Suprapubic skin (tissue), 4 donors: Measurements from ENCODE around the gene PRELP. TPM values are rescaled to one million over a fixed set of nuclear protein-coding genes. Genes with fewer than 3 reads are reported as not detected.
A peak's percentile ranks its signal among the peaks of the same experiment; 100 is the strongest.

Experiments used
- DNase-seq, 2 donors: peaks; one replicate each; pipeline ENCODE4 v3.0.0-alpha.2; 2019; ENCODE audit warnings: low spot score in 2 of 2
- H3K27ac ChIP-seq: fragments of 200-600 bp; sonication (generic); one replicate; pipeline ENCODE4 v1.5.1; 2019
- H3K27me3 ChIP-seq: fragments of 200-600 bp; sonication (generic); one replicate; pipeline ENCODE4 v1.5.1; 2019
- H3K36me3 ChIP-seq: fragments of 200-600 bp; sonication (generic); one replicate; pipeline ENCODE4 v1.5.1; 2019
- H3K4me1 ChIP-seq: fragments of 200-600 bp; sonication (generic); one replicate; pipeline ENCODE4 v1.5.1; 2019
- H3K4me3 ChIP-seq: fragments of 200-600 bp; sonication (generic); one replicate; pipeline ENCODE4 v1.5.1; 2019; ENCODE audit warnings: mild to moderate bottlenecking
- H3K9me3 ChIP-seq: fragments of 200-600 bp; sonication (generic); one replicate; pipeline ENCODE4 v1.5.1; 2019
- CTCF ChIP-seq, 2 donors: fragments of 200-600 bp in 1 of 2; fragments of 450-650 bp in 1 of 2; sonication (generic) in 1 of 2; IDR thresholded peaks; one replicate each; pipeline ENCODE4 v1.5.1; 2016 to 2019; ENCODE audit warnings: antibody characterized with exemption in 2 of 2, mild to moderate bottlenecking in 1 of 2, moderate library complexity in 1 of 2
- EP300 ChIP-seq: sonication (generic); formaldehyde crosslinking; IDR thresholded peaks from one replicate; pipeline ENCODE4 v1.6.1; 2017; ENCODE audit warnings: antibody characterized with exemption
- POLR2A ChIP-seq, 2 donors: fragments of 450-650 bp; IDR thresholded peaks; one replicate each; pipeline ENCODE4 v1.6.1; 2017; ENCODE audit warnings: antibody characterized with exemption in 2 of 2, mild to moderate bottlenecking in 2 of 2, moderate library complexity in 2 of 2
- POLR2AphosphoS5 ChIP-seq, 3 donors: sonication (generic); formaldehyde crosslinking; IDR thresholded peaks; one replicate each; pipeline ENCODE4 v1.6.1; 2017; ENCODE audit warnings: antibody characterized with exemption in 3 of 3
- WGBS: methylation state at CpG from one replicate; pipeline ENCODE4 v1.1.5; 2018; 5-methylcytosine and 5-hydroxymethylcytosine counted together
- total RNA-seq, 4 donors: library from RNA; depleted of rRNA; stranded (reverse); fragments of >200 nt; gene quantifications; one replicate each; pipeline ENCODE4 v1.1.0, GENCODE V29; 2016

PRELP gene
- total RNA-seq, 4 donors from 2014 or later = 6.4 to 34.7 (median 18.0) TPM

DNA sequence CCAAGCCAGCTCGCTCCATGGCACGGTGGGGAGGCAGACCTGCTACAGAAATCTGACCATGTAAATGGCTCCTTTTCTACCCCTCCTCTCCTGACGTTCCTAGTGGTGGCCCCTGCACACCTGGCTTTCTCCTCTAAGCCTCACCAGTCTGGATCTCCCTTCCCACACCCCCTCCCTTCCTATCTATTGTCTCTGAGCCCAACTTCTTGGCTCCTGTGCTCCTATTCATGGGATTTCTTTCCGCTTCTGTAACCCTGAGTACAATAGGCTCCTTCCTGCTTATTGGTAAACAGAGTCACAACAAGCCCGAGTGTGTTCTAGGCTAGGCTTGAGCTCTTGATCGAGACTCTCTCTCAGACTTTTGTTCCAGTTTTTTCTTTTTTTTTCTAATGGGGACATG, 35.9 kb downstream of the PRELP start:
- TF ChIP-seq EP300 = no peak
- no peak for TF ChIP-seq POLR2A (IDR thresholded peaks at IDR 0.05)
- Histone ChIP-seq H3K9me3 (no peaks in the 10 kb centered on the region), H3K4me3 (no peak overlapping the region), H3K27ac (no peak overlapping the region), H3K4me1 (peaks cover 55% of the 10 kb centered on the region), H3K36me3 (no peaks in the 10 kb centered on the region), H3K27me3 (no peaks in the 10 kb centered on the region)
- DNase-seq = no peak
- 76% methylated on average over 6 of the region's 6 CpGs for WGBS

- Histone ChIP-seq H3K27ac (peak overlapping the region; percentile 79), H3K4me1 (peaks cover 54% of the 10 kb centered on the region), H3K4me3 (no peak overlapping the region), H3K36me3 (no peaks in the 10 kb centered on the region), H3K9me3 (no peaks in the 10 kb centered on the region), H3K27me3 (no peaks in the 10 kb centered on the region)
- TF ChIP-seq POLR2A (IDR thresholded peaks at IDR 0.05) (no peak), CTCF (IDR thresholded peaks at IDR 0.05) (no peak), EP300 (no peak), POLR2AphosphoS5 (IDR thresholded peaks at IDR 0.05) (no peak)
- WGBS = 80% methylated on average over 4 of the region's 4 CpGs
- DNase-seq = no peak
Observed at GRCh38 chr1:203511930-203512329, 36.3 kb downstream of the PRELP start.

GRCh38 chr1:203512517-203512847, 36.9 kb downstream of the PRELP start:
- no peak for DNase-seq
- peak overlapping the region; percentile 79 for H3K27ac ChIP-seq
- H3K4me1 ChIP-seq = peaks cover 53% of the 10 kb centered on the region

GRCh38 chr1:203512848-203513584, 37.4 kb downstream of the PRELP start:
- peak; percentile 85 to 87 for DNase-seq
- no peaks in the 10 kb centered on the region for H3K9me3 ChIP-seq
- H3K27ac ChIP-seq = peak overlapping the region; percentile 79
- no peak overlapping the region for H3K4me3 ChIP-seq
- TF ChIP-seq POLR2AphosphoS5 (IDR thresholded peaks at IDR 0.05) (peak in 1 of 3 donors; percentile 75), POLR2A (IDR thresholded peaks at IDR 0.05) (no peak)
- H3K27me3 ChIP-seq = no peaks in the 10 kb centered on the region
- 23% methylated on average over 10 of the region's 10 CpGs for WGBS
- H3K4me1 ChIP-seq = peaks cover 52% of the 10 kb centered on the region
- H3K36me3 ChIP-seq = no peaks in the 10 kb centered on the region

More at GRCh38 chr1:203512517-203512847, 36.9 kb downstream of the PRELP start:
- Histone ChIP-seq H3K9me3 (no peaks in the 10 kb centered on the region), H3K4me3 (no peak overlapping the region), H3K36me3 (no peaks in the 10 kb centered on the region), H3K27me3 (no peaks in the 10 kb centered on the region)
- TF ChIP-seq EP300 = no peak
- no peak for TF ChIP-seq CTCF (IDR thresholded peaks at IDR 0.05)
- TF ChIP-seq POLR2A (IDR thresholded peaks at IDR 0.05) = no peak
- TF ChIP-seq POLR2AphosphoS5 (IDR thresholded peaks at IDR 0.05) = no peak
- 33% methylated on average over 1 of the region's 1 CpG for WGBS

GRCh38 chr1:203513585-203514031, 38.0 kb downstream of the PRELP start:
- Histone ChIP-seq H3K27me3 (no peaks in the 10 kb centered on the region), H3K27ac (peak overlapping the region; percentile 79), H3K36me3 (no peaks in the 10 kb centered on the region), H3K4me3 (no peak overlapping the region), H3K9me3 (no peaks in the 10 kb centered on the region), H3K4me1 (peaks cover 47% of the 10 kb centered on the region)
- 82% methylated on average over 5 of the region's 9 CpGs for WGBS
- no peak for DNase-seq
- TF ChIP-seq POLR2AphosphoS5 (IDR thresholded peaks at IDR 0.05) = no peak
- TF ChIP-seq CTCF (IDR thresholded peaks at IDR 0.05) = no peak
- TF ChIP-seq EP300 = no peak
- TF ChIP-seq POLR2A (IDR thresholded peaks at IDR 0.05) = no peak

- no peak overlapping the region for H3K4me3 ChIP-seq
- 92% methylated on average over 9 of the region's 9 CpGs for WGBS
- no peaks in the 10 kb centered on the region for H3K27me3 ChIP-seq
- no peak for TF ChIP-seq EP300
- TF ChIP-seq POLR2AphosphoS5 (IDR thresholded peaks at IDR 0.05) = no peak
- TF ChIP-seq POLR2A (IDR thresholded peaks at IDR 0.05) = no peak
- no peak for TF ChIP-seq CTCF (IDR thresholded peaks at IDR 0.05)
- H3K27ac ChIP-seq = no peak overlapping the region
- H3K4me1 ChIP-seq = peaks cover 71% of the 10 kb centered on the region
- H3K9me3 ChIP-seq = no peaks in the 10 kb centered on the region
- DNase-seq = no peak
- H3K36me3 ChIP-seq = no peaks in the 10 kb centered on the region
Observed at GRCh38 chr1:203516184-203516583, 40.6 kb downstream of the PRELP start.
